ENCODE measurements around the gene SAMD1.

GRCh38 chr19:14082675-14082960 lies 7.9 kb downstream of the SAMD1 start:
- no peak for TF ChIP-seq CTCF (optimal IDR thresholded peaks at IDR 0.05 in 1 of 3, IDR thresholded peaks at IDR 0.05 in 1 of 3, conservative IDR thresholded peaks at IDR 0.05 in 1 of 3; ENCODE audit: extremely low read depth in 1 of 3, insufficient read depth in 2 of 3, low read length in 3 of 3)
- TF ChIP-seq EZH2 (IDR thresholded peaks at IDR 0.05; ENCODE audit: low read length) = no peak
